HEK293 (cell line): ENCODE measurements around the gene KLHL36.

Source experiments
- CTCF ChIA-PET: fragments of 350-600 bp; formaldehyde crosslinking; extraction: SDS; loops from one replicate; lab custom pipeline; 2021; ENCODE audit warnings: antibody characterized with exemption; lab: Yijun Ruan, JAX
- POLR2A ChIA-PET: fragments of 300-600 bp; formaldehyde crosslinking; extraction: SDS; loops from one replicate; lab custom pipeline; 2020; ENCODE audit warnings: antibody characterized with exemption, inconsistent platforms; lab: Yijun Ruan, JAX
- H3K27ac ChIP-seq: fragments of 200-500 bp; sonication (Bioruptor generic); 2 replicates; pipeline ENCODE4 v1.5.1; 2014; ENCODE audit warnings: low read depth, low read length, control low read depth, inconsistent platforms; ENCODE audit errors: extremely low read depth
- H3K36me3 ChIP-seq, 2 experiments: fragments of 200-500 bp in 1 of 2; sonication (Bioruptor generic) in 1 of 2; 1 replicate in 1 of 2; 2 replicates in 1 of 2; pipeline ENCODE4 v1.5.1; 2014 to 2017; ENCODE audit warnings: inconsistent platforms in 2 of 2, low read length in 2 of 2; ENCODE audit not compliant: control insufficient read depth in 2 of 2, insufficient read depth in 1 of 2
- H3K4me1 ChIP-seq: fragments of 200-500 bp; sonication (Bioruptor generic); 2 replicates; pipeline ENCODE4 v1.5.1; 2014; ENCODE audit warnings: mild to moderate bottlenecking, low read length, inconsistent platforms; ENCODE audit not compliant: control insufficient read depth, insufficient read depth
- H3K4me3 ChIP-seq: 2 replicates; pipeline ENCODE4 v1.5.1; 2011; ENCODE audit warnings: low read depth, mild to moderate bottlenecking, control low read depth, low read length, moderate library complexity
- H3K9me3 ChIP-seq: fragments of 200-500 bp; sonication (Bioruptor generic); 2 replicates; pipeline ENCODE4 v1.5.1; 2014; ENCODE audit warnings: low read depth, low read length, inconsistent platforms; ENCODE audit not compliant: control insufficient read depth, insufficient read depth
- KLF7 ChIP-seq: fragments of 450-650 bp; formaldehyde crosslinking; IDR thresholded peaks from 2 replicates; pipeline ENCODE4 v1.5.1; 2016; ENCODE audit warnings: missing biosample characterization, missing genetic modification characterization, borderline replicate concordance
- OSR2 ChIP-seq: fragments of 450-650 bp; formaldehyde crosslinking; IDR thresholded peaks from 2 replicates; pipeline ENCODE4 v1.5.1; 2016; ENCODE audit warnings: missing biosample characterization, missing genetic modification characterization
- PRDM1 ChIP-seq: fragments of 450-650 bp; formaldehyde crosslinking; IDR thresholded peaks from 2 replicates; pipeline ENCODE4; 2016; ENCODE audit warnings: missing biosample characterization, missing genetic modification characterization
- SETDB1 ChIP-seq: IDR thresholded peaks from one replicate; pipeline ENCODE4 v1.6.1; 2017; ENCODE audit warnings: mild to moderate bottlenecking, low read length, moderate library complexity, mixed read lengths; ENCODE audit not compliant: insufficient read length
- YY2 ChIP-seq: fragments of 450-650 bp; formaldehyde crosslinking; IDR thresholded peaks from 2 replicates; pipeline ENCODE4 v1.5.1; 2016; ENCODE audit warnings: missing biosample characterization, missing genetic modification characterization
- ZBTB21 ChIP-seq: fragments of 450-650 bp; formaldehyde crosslinking; IDR thresholded peaks from 2 replicates; pipeline ENCODE4 v1.5.1; 2017; ENCODE audit warnings: missing biosample characterization, missing genetic modification characterization
- ZBTB48 ChIP-seq: fragments of 450-650 bp; formaldehyde crosslinking; IDR thresholded peaks from 2 replicates; pipeline ENCODE4 v1.5.1; 2016; ENCODE audit warnings: missing biosample characterization, missing genetic modification characterization
- ZNF121 ChIP-seq: fragments of 450-650 bp; formaldehyde crosslinking; IDR thresholded peaks from 2 replicates; pipeline ENCODE4 v1.5.1; 2016; ENCODE audit warnings: missing biosample characterization, missing genetic modification characterization
- ZNF157 ChIP-seq: fragments of 450-650 bp; formaldehyde crosslinking; IDR thresholded peaks from 2 replicates; pipeline ENCODE4 v1.5.1; 2016; ENCODE audit warnings: missing biosample characterization, missing genetic modification characterization
- ZNF341 ChIP-seq: fragments of 450-650 bp; formaldehyde crosslinking; IDR thresholded peaks from 2 replicates; pipeline ENCODE4; 2016; ENCODE audit warnings: low read depth, missing biosample characterization, missing genetic modification characterization
- ZNF426 ChIP-seq: fragments of 450-650 bp; formaldehyde crosslinking; IDR thresholded peaks from 2 replicates; pipeline ENCODE4 v1.5.1; 2017; ENCODE audit warnings: missing biosample characterization, missing genetic modification characterization, mild to moderate bottlenecking, inconsistent platforms, moderate library complexity
- ZNF571 ChIP-seq: fragments of 450-650 bp; formaldehyde crosslinking; IDR thresholded peaks from 2 replicates; pipeline ENCODE4 v1.5.0; 2017; ENCODE audit warnings: missing biosample characterization, missing genetic modification characterization
- ZNF654 ChIP-seq: fragments of 450-650 bp; formaldehyde crosslinking; IDR thresholded peaks from 2 replicates; pipeline ENCODE4 v1.5.1; 2016; ENCODE audit warnings: low read depth, missing biosample characterization, missing genetic modification characterization
- ZNF664 ChIP-seq: fragments of 450-650 bp; formaldehyde crosslinking; IDR thresholded peaks from 2 replicates; pipeline ENCODE4 v1.5.1; 2016; ENCODE audit warnings: missing biosample characterization, missing genetic modification characterization
- ZNF76 ChIP-seq: fragments of 450-650 bp; formaldehyde crosslinking; IDR thresholded peaks from 2 replicates; pipeline ENCODE4; 2016; ENCODE audit warnings: low read depth, missing biosample characterization, missing genetic modification characterization, borderline replicate concordance
- TF ChIP-seq, protein P1 (sequence below): fragments of 450-650 bp; formaldehyde crosslinking; IDR thresholded peaks from 2 replicates; pipeline ENCODE4 v1.5.1; 2016; ENCODE audit warnings: missing biosample characterization, missing genetic modification characterization
- TF ChIP-seq, protein P2 (sequence below): sonication (generic); formaldehyde crosslinking; IDR thresholded peaks from 2 replicates; pipeline ENCODE4 v1.8.1; 2022; ENCODE audit warnings: mild to moderate bottlenecking, moderate library complexity, missing genetic modification reagents
- TF ChIP-seq, protein P3 (sequence below): fragments of 450-650 bp; formaldehyde crosslinking; IDR thresholded peaks from 2 replicates; pipeline ENCODE4 v1.5.1; 2016; ENCODE audit warnings: missing biosample characterization, missing genetic modification characterization

The KLHL36 gene

DNA sequence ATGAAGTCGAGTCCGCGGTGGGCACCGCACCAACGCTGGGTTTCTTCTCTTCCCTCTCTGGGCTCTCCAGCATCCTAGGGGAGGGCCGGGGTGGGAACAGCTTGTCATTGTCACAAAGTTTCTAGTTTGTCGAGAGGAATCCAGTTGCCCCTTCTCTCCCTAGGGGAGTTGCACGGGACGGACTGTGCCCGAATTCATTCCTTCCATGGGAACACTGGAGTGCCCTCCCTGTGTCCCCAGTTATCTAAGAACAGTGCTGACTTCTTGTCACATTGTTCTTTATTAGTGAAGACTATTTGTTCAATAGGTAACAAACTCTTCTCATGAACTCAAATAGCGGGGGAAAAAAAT lies 1.2 kb downstream of the KLHL36 start:
- no peak overlapping the region for H3K27ac ChIP-seq
- POLR2A ChIA-PET, result interaction anchor here (1.5 kb wide), 1 partner anchor 71 kb away, joined by 3 read pairs; no protein-coding TSS in a partner anchor
- H3K4me3 ChIP-seq, result peak overlapping the region; percentile 56

DNA sequence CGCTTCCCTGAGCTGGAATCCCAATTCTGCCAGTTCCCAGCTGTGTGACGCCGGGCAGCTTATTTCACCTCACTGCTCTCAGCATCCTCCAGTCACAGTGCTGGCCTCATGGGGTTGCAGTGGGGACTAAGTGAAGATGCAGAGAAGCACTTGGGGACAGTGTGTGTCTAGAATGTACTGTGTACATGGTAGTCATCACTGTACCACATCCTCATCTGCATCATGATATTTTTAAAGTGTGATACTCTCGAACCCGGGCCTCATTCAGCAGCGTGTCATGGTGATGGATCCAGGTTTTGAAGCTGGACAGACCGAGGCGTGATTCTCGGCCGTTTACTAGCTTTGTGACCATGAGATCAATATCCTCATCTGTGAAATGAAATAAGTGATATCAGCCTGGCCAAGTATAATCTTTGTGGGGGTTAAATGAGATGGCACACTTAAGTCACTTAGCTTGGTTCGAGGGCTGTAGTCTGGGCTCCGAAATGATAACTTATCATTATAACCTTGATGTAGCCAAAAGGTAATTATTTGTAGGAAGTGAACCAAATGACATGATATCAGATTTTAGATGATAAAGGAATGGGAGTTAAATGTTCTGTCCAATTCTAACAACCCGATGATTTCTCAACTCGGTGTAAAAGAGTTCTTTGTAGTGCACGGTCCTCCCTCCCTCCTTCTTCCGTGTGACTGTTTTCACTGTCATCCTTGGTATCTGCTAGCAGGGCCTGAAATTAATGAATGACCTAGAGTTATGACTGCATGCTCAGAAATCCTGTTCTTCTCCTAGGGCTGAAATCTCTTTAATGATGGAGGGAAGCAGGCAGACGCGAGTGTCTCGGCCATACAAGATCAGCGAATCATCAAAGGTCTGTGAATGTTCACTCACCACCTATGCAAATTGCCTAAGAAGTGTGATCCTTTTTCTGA lies 2.0 kb downstream of the KLHL36 start:
- no peak overlapping the region for H3K4me3 ChIP-seq
- no peaks in the 10 kb centered on the region for H3K4me1 ChIP-seq
- ChIA-PET CTCF (interaction anchor here (0.6 to 1.5 kb wide), 5 partner anchors 22 to 492 kb away, joined by 3 to 6 read pairs (median 3); no protein-coding TSS in a partner anchor), POLR2A (no interaction called here)
- H3K36me3 ChIP-seq, result peaks cover 4 to 42% of the 10 kb centered on the region in 2 experiments; a peak in 2 of 3 replicates
- peak; percentile 78 for TF ChIP-seq ZNF664
- TF ChIP-seq, protein P1, sequence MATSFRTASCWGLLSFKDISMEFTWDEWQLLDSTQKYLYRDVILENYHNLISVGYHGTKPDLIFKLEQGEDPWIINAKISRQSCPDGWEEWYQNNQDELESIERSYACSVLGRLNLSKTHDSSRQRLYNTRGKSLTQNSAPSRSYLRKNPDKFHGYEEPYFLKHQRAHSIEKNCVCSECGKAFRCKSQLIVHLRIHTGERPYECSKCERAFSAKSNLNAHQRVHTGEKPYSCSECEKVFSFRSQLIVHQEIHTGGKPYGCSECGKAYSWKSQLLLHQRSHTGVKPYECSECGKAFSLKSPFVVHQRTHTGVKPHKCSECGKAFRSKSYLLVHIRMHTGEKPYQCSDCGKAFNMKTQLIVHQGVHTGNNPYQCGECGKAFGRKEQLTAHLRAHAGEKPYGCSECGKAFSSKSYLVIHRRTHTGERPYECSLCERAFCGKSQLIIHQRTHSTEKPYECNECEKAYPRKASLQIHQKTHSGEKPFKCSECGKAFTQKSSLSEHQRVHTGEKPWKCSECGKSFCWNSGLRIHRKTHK (tag by site-specific recombination), result peak; percentile 92
- no peak for TF ChIP-seq ZNF121 (tag by site-specific recombination)
- H3K9me3 ChIP-seq, result no peaks in the 10 kb centered on the region
- no peak overlapping the region for H3K27ac ChIP-seq

More for the DNA sequence above, 1.2 kb downstream of the KLHL36 start:
- Histone ChIP-seq H3K36me3 (peaks cover 4 to 38% of the 10 kb centered on the region in 2 experiments; a peak in 2 of 3 replicates), H3K9me3 (no peaks in the 10 kb centered on the region), H3K4me1 (no peaks in the 10 kb centered on the region)
- CTCF ChIA-PET, result interaction anchor here (1.1 to 2.8 kb wide), 3 partner anchors 23 to 105 kb away, joined by 3 to 13 read pairs (median 4); no protein-coding TSS in a partner anchor
- TF ChIP-seq ZNF341, result peak; percentile 6; the same call in 1 of the 2 replicates
- TF ChIP-seq ZBTB48 (tag by site-specific recombination), result no peak

DNA sequence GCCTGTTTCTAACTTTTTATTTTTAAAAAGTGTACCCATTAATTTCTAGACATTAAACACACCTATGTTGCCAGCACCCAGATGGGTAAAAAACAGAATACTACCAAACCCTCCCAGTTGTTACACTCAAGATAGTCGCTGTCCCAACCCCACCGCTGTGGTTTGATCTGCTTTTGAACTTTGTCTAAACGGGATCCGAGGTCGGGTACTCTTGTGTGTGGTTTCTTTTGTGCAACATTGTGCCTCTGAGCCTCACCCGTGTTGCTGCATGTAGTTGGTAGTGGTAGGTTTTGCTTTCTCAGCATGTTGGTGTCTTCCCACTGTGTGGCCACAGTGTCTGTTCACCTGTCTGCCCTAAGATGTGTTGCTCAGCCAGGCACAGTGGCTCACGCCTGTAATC lies 4.3 kb downstream of the KLHL36 start:
- ChIA-PET CTCF (interaction anchor here (1.2 to 1.4 kb wide), 2 partner anchors 19 to 30 kb away, joined by 3 to 4 read pairs; no protein-coding TSS in a partner anchor), POLR2A (no interaction called here)
- Histone ChIP-seq H3K4me3 (no peak overlapping the region), H3K9me3 (no peaks in the 10 kb centered on the region), H3K36me3 (peaks cover 4 to 53% of the 10 kb centered on the region in 2 experiments; a peak in 2 of 3 replicates), H3K27ac (no peak overlapping the region)
- TF ChIP-seq KLF7 (tag by site-specific recombination) (no peak), ZNF426 (tag by site-specific recombination) (no peak), ZNF571 (tag by site-specific recombination) (no peak), YY2 (tag by site-specific recombination) (no peak), ZNF654 (tag by site-specific recombination) (no peak), ZNF76 (tag by site-specific recombination) (no peak), PRDM1 (tag by site-specific recombination) (no peak), ZBTB21 (no peak), ZNF157 (tag by site-specific recombination) (no peak), OSR2 (tag by site-specific recombination) (no peak), SETDB1 (no peak)
- TF ChIP-seq, protein P2, sequence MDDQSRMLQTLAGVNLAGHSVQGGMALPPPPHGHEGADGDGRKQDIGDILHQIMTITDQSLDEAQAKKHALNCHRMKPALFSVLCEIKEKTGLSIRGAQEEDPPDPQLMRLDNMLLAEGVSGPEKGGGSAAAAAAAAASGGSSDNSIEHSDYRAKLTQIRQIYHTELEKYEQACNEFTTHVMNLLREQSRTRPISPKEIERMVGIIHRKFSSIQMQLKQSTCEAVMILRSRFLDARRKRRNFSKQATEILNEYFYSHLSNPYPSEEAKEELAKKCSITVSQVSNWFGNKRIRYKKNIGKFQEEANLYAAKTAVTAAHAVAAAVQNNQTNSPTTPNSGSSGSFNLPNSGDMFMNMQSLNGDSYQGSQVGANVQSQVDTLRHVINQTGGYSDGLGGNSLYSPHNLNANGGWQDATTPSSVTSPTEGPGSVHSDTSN, result no peak
- TF ChIP-seq, protein P3, sequence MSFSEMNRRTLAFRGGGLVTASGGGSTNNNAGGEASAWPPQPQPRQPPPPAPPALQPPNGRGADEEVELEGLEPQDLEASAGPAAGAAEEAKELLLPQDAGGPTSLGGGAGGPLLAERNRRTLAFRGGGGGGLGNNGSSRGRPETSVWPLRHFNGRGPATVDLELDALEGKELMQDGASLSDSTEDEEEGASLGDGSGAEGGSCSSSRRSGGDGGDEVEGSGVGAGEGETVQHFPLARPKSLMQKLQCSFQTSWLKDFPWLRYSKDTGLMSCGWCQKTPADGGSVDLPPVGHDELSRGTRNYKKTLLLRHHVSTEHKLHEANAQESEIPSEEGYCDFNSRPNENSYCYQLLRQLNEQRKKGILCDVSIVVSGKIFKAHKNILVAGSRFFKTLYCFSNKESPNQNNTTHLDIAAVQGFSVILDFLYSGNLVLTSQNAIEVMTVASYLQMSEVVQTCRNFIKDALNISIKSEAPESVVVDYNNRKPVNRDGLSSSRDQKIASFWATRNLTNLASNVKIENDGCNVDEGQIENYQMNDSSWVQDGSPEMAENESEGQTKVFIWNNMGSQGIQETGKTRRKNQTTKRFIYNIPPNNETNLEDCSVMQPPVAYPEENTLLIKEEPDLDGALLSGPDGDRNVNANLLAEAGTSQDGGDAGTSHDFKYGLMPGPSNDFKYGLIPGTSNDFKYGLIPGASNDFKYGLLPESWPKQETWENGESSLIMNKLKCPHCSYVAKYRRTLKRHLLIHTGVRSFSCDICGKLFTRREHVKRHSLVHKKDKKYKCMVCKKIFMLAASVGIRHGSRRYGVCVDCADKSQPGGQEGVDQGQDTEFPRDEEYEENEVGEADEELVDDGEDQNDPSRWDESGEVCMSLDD, result no peak
- TF ChIP-seq, all 188 proteins: peak for 0
- H3K4me1 ChIP-seq, result no peaks in the 10 kb centered on the region
